HUDEP-2 (cell line): ENCODE measurements around the gene TMEM9B.

Experiments
- DNase-seq, 76 experiments: peaks; one replicate each; lab custom pipeline; 2025; ENCODE audit not compliant: unreplicated experiment in 76 of 76; lab: John Stamatoyannopoulos, UW

TMEM9B gene

GRCh38 chr11:8932564-8933180 is 31.6 kb downstream of the TMEM9B start, which contains the start of gene C11orf16:
Gene C11orf16, minus strand, starts transcription at chr11:8932947. Its CDS starts 639 bp downstream, at chr11:8932308.
- DNase-seq, result no peak

DNA sequence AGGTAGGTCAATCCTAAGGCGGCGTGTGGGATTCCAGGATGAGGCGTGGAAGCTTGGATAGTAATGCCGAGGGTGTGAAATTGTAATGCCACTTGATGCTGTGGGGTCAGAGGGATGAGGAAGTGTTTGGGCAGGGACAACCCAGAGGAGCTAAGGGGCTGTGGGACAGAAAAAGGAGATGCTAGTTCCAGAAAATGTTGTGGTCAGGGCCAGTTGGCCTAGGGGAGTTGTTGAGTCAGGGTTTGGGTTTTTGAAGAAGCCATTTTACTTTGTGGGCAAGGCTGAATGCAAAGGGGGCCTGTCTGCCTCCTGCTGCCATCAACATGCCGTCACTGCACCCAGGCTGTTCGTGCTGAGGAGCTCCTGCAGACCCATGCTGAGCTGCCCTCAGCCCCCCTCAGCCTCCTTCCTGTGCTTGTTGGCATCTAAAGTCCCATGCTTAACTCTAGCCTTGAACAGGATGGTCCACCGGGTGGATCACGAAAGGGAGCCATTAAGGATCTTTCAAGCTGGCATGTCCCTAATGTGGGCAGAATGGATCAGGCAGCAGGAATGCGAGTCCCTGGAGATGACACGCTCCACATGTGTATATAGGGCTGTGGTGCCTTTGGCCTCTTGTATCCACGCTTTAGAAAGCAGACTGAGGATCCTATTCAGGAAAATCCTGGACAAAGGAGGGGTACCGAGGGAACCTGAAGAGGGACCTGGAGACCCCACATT is 33.6 kb downstream of the TMEM9B start:
- no peak for DNase-seq

DNA sequence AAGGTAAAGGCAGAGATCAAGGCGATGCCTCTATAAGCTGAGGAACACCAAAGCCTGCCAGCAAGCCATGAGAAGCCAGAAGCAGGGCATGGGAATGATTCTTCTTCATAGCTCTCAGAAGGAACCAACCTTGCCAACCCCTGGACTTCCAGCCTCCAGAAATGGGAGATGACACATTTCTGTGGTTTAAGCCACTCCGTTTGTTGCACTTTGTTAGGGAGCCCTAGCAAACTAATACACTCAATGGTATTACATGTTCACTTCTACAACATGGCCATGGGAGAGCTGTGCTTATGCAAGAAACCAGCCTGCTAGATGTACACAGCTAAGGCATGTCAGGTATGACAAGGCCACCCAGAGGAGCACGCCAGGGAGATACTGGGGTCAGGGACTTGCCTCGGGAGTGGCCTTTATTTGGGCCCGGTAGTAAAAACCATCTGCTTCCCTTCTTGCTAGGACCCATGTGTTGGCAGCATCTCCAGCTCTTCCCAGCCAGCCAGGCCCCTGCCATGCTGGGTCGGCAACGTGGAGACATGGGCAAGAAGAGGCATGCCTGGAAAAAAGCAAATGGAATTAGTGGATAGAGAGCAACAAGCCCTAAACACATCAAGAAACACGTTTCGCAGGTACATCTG is 35.1 kb downstream of the TMEM9B start:
- DNase-seq, result no peak

GRCh38 chr11:8928205-8928604 is 36.0 kb downstream of the TMEM9B start:
- DNase-seq, result no peak

- no peak for DNase-seq
These were observed 37.0 kb downstream of the TMEM9B start for GRCh38 chr11:8927233-8927632.

- DNase-seq, result no peak
These were observed 38.0 kb downstream of the TMEM9B start for GRCh38 chr11:8926236-8926635.

GRCh38 chr11:8925711-8926110 is 38.5 kb downstream of the TMEM9B start:
- DNase-seq, result no peak

DNA sequence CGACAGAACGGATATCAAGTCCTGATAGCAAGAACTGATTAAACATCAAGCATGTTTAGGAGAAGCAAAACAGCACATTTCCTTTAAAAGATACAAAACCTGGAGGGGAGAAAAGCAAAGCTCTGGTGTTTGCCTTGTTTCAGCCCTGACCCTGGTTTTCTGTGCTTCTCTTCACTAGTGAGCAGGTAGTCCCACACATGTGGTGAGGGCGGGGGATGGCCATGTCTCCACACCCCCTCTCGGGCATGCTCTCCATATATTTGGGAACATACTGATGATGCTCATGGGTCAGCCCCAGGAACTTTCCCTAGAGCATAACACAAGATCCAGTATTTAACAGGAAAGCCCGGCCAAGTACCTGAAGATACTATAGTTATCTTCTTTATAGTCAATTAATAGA is 41.6 kb downstream of the TMEM9B start:
- DNase-seq, result no peak

DNA sequence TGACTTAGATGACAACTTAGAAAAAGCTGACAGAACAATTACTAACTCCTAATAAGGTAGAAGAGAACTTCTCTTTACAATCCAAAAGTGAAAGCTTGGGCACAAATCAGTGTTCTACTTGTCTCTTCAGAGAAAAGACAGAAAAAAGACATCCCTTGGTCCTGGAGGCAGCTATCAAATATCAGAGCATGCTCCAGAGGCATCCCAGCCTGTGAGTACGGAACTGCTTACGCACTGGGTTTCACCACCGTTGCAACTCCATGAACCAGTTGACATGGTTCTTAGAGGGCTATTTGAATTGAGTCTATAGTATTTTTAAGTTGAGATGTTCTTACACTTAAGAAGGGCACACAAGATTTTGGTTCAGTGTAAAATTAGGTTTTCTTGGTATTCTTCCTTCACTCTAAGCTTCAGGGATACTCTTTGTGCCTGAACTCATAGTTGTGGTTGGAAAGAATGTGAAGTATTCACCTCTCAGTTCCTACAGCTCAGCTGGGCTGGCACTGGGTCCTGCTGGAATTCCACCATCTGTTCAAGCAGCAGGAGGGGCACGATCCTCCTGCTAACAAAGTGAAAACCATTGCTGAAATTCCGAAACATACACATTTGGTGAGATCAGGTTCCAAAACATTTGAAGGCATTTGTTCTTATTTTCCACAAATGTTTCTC is 47.0 kb downstream of the TMEM9B start:
- DNase-seq, result no peak

- DNase-seq, result no peak
These were observed 49.6 kb downstream of the TMEM9B start for GRCh38 chr11:8914661-8915018.

GRCh38 chr11:8913961-8914660 is 50.1 kb downstream of the TMEM9B start:
- peak in 50 of 76 experiments; percentile 2 to 63 (median 30) for DNase-seq

DNA sequence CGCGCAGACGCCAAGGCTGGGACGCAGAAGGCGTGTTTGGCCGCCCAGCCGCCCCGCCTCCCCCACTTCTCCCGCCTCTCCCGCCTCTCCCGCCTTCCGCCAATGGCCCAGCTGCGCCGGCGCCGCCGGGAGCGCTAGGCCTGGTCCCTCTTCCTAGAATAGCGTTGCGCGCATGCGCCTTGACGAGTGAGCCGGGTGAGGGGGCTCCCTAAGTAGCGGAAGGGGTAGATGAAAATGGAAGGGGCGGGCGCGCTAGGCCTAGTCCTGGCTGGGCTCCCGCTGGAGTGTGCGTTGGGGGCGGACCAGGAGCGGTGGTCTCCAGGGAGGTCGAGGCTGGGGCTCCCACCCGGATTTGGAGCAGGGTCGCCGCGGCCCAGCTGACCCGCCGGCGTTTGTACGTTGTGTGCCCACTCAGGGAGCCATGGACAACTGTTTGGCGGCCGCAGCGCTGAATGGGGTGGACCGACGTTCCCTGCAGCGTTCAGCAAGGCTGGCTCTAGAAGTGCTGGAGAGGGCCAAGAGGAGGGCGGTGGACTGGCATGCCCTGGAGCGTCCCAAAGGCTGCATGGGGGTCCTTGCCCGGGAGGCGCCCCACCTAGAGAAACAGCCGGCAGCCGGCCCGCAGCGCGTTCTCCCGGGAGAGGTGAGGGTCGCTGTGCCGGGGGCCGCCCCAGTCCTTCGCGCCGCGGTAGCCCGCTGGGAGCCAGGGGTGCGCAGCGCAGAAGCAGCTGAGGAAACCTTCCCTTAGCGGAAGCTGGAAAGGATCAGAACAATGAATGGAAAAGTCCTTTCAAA is 53.0 kb downstream of the TMEM9B start, which contains the start of gene AKIP1:
Gene AKIP1 (plus strand): TSS at position 161 of the 795 bp plus-strand sequence. CDS start 261 bp downstream, at position 422.
- peak in 75 of 76 experiments; percentile 36 to 92 (median 83) for DNase-seq

- DNase-seq, result peak in 2 of 76 experiments; percentile 32 to 35
These were observed 53.6 kb downstream of the TMEM9B start for GRCh38 chr11:8910649-8911026.

DNA sequence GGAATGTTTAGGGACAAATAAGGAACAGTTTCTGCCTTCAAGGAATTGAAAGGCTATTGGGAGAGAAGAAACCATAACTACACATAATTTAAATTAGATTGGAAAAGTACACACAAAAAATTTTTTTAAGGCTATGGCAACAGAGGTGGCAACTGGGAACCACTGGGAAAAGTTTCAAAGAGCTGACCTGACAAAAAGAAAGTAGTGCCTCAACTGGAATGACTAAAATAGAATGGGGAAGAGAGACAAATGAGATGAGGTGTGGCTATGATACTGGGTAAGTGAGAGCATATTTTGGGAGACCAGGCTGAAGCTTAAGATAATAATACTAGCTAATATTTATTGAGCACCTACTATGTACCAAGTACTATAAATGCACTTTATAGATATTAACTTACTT is 56.1 kb downstream of the TMEM9B start:
- no peak for DNase-seq

- DNase-seq, result no peak
These were observed 57.1 kb downstream of the TMEM9B start for GRCh38 chr11:8907116-8907515.

GRCh38 chr11:8905528-8906165 is 58.6 kb downstream of the TMEM9B start:
- no peak for DNase-seq

DNA sequence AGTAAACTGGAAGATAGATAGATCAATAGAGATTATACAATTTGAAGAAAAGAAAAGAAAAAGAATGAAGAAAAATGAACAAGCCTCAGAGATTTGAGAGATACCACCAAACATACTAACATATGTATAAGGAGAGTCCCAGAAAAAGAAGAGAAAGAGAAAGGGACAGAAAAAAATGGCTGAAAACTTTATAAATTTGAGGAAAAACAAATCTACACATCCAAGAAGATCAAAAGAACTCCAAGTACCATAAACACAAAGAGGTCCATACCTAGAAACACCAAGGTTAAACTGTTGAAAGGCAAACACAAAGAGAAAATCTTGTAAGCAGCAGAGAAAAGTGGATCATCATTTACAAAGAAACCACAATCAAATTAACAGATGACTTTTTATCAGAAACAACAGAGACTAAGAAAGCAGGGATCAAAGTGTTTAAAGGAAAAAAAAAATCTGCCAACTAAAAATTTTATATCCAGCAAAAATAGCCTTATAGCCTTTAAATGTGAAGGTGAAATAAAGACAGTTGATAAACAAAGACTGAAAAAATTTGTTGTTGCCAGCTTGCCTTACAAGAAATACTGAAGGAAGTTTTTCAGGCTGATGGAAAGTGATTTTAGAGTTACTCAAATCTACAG is 65.0 kb downstream of the TMEM9B start:
- no peak for DNase-seq
